Measurements from ENCODE around the gene UBE2D4. TPM values are rescaled to one million over a fixed set of nuclear protein-coding genes. Genes with fewer than 3 reads are reported as not detected.
"Not testable (repeated sequence)": the region's sequence is repeated elsewhere in the genome, so short reads cannot be mapped to it uniquely, and the experiment has no call there.

Gene UBE2D4
- total RNA-seq, 1 donor from 2014 or later, result 27.2 TPM

GRCh38 chr7:43977525-43977924 lies 51.3 kb downstream of the UBE2D4 start:
- Histone ChIP-seq H3K36me3 (no peaks in the 10 kb centered on the region), H3K4me1 (no peaks in the 10 kb centered on the region), H3K9me3 (no peaks in the 10 kb centered on the region), H3K27me3 (no peaks in the 10 kb centered on the region), H3K4me3 (no peak overlapping the region), H3K27ac (no peak overlapping the region)
- no peak for ATAC-seq
- intact Hi-C loops (cut with DNase I), result no loop called here
- no peak for DNase-seq
- TF ChIP-seq CTCF (IDR thresholded peaks at IDR 0.05), result no peak

GRCh38 chr7:43978102-43978501 lies 51.9 kb downstream of the UBE2D4 start:
- H3K36me3 ChIP-seq; ATAC-seq; H3K27ac ChIP-seq; H3K27me3 ChIP-seq; DNase-seq; intact Hi-C loops (cut with DNase I); H3K4me3 ChIP-seq; H3K4me1 ChIP-seq; H3K9me3 ChIP-seq: not testable (repeated sequence)

- H3K4me3 ChIP-seq; H3K36me3 ChIP-seq; H3K9me3 ChIP-seq; H3K27ac ChIP-seq; H3K27me3 ChIP-seq; DNase-seq; intact Hi-C loops (cut with DNase I); H3K4me1 ChIP-seq: not testable (repeated sequence)
- peak; percentile 14 for ATAC-seq
Observed at GRCh38 chr7:43982848-43983247, 56.6 kb downstream of the UBE2D4 start.

- H3K4me1 ChIP-seq; DNase-seq; H3K27ac ChIP-seq; ATAC-seq; H3K36me3 ChIP-seq; H3K27me3 ChIP-seq; H3K4me3 ChIP-seq; intact Hi-C loops (cut with DNase I); H3K9me3 ChIP-seq: not testable (repeated sequence)
Observed at GRCh38 chr7:43983736-43984135, 57.5 kb downstream of the UBE2D4 start.

- H3K27ac ChIP-seq; H3K4me1 ChIP-seq; H3K4me3 ChIP-seq; intact Hi-C loops (cut with DNase I); H3K36me3 ChIP-seq; H3K9me3 ChIP-seq; H3K27me3 ChIP-seq: not testable (repeated sequence)
- peak; percentile 86 for ATAC-seq
- peak; percentile 72 for TF ChIP-seq CTCF (IDR thresholded peaks at IDR 0.05)
- DNase-seq, result peak; percentile 86
Observed at GRCh38 chr7:43985904-43986864, 59.9 kb downstream of the UBE2D4 start.

- not testable (repeated sequence) for ATAC-seq
Observed at GRCh38 chr7:43987476-43987875, 61.2 kb downstream of the UBE2D4 start.

GRCh38 chr7:43990011-43990585 lies 63.9 kb downstream of the UBE2D4 start:
- DNase-seq; H3K36me3 ChIP-seq; ATAC-seq; intact Hi-C loops (cut with DNase I); H3K9me3 ChIP-seq; H3K4me1 ChIP-seq; H3K27ac ChIP-seq; H3K4me3 ChIP-seq; H3K27me3 ChIP-seq: not testable (repeated sequence)

More at GRCh38 chr7:43987476-43987875, 61.2 kb downstream of the UBE2D4 start:
- DNase-seq; intact Hi-C loops (cut with DNase I); H3K27me3 ChIP-seq; H3K4me1 ChIP-seq; H3K4me3 ChIP-seq; H3K27ac ChIP-seq; H3K36me3 ChIP-seq; H3K9me3 ChIP-seq: not testable (repeated sequence)

- H3K27ac ChIP-seq; H3K4me1 ChIP-seq; H3K36me3 ChIP-seq; DNase-seq; H3K4me3 ChIP-seq; H3K27me3 ChIP-seq; ATAC-seq; H3K9me3 ChIP-seq; intact Hi-C loops (cut with DNase I): not testable (repeated sequence)
Observed at GRCh38 chr7:43990829-43991228, 64.6 kb downstream of the UBE2D4 start.

- H3K27ac ChIP-seq; H3K9me3 ChIP-seq; H3K27me3 ChIP-seq; H3K36me3 ChIP-seq; intact Hi-C loops (cut with DNase I); DNase-seq; H3K4me3 ChIP-seq; H3K4me1 ChIP-seq; ATAC-seq: not testable (repeated sequence)
Observed at GRCh38 chr7:43992896-43993295, 66.7 kb downstream of the UBE2D4 start.

GRCh38 chr7:43994681-43995080 lies 68.4 kb downstream of the UBE2D4 start:
- peak; percentile 45 for ATAC-seq
- intact Hi-C loops (cut with DNase I); H3K4me3 ChIP-seq; H3K4me1 ChIP-seq; H3K36me3 ChIP-seq; DNase-seq; H3K27ac ChIP-seq; H3K27me3 ChIP-seq; H3K9me3 ChIP-seq: not testable (repeated sequence)

GRCh38 chr7:43997532-43997931 lies 71.3 kb downstream of the UBE2D4 start, which contains the start of gene SPDYE1:
TSS of gene SPDYE1 (plus strand) at chr7:43997897. CDS start at chr7:43999950, 2,053 bp downstream.
- intact Hi-C loops (cut with DNase I), result not testable (repeated sequence)

More at GRCh38 chr7:43997532-43997931, 71.3 kb downstream of the UBE2D4 start, which contains the start of gene SPDYE1:
- not testable (repeated sequence) for H3K27me3 ChIP-seq, H3K4me3 ChIP-seq, DNase-seq, H3K36me3 ChIP-seq, H3K27ac ChIP-seq, H3K9me3 ChIP-seq, H3K4me1 ChIP-seq
- peak; percentile 19 for ATAC-seq

Measured in upper lobe of right lung (tissue), 1 donor.